Measurements from ENCODE around the gene AANAT. TPM values are rescaled to one million over a fixed set of nuclear protein-coding genes. Genes with fewer than 3 reads are reported as not detected.

Gene AANAT
- total RNA-seq, 1 experiment from 2014 or later, result not detected

DNA sequence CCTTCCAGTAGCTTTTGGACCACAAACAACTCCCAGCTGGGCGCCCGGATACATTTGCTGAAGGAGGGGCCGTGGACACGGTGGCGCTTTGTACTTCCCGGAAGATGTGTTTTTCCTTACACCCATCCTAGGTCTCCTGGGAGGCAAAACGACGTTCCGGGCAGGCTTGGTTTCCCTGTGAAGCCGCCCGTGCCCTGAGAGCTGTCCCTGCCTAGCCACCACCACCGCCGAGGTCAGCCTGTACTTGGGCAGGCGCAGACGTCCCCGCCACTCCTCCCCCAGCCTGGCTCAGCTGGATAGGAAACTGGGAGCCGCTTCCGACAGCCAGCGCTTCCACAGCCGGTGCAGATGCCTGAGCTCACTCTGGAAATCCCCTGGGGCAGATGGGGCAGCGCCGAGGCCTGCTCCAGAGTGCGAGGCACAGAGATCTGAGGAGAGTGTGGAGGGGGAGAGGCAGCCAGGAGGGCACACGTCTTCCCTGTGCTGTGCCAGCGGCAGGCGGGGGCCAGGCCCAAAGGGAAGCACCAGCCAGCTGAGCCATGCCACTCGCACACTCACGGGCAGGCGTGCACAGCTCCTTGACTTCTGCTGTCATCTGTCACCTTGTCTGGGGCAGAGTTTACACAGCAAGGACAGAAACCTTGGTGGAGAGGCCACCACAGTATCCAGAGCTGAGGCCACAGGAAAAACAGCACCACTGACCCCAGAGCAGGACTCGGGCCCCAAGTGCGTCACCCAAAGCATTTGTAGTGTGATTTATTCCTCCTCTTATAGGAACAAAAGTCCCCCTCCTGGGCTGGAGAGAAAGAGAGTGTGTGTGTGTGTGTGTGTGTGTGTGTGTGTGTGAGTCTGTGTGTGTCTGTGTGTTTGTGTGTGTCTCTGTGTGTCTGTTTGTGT is 30.8 kb downstream of the AANAT start:
- RAD21 ChIA-PET (ENCODE audit: low non-redundant PET in 1 of 2, low total read pairs in 2 of 2, uncharacterized antibody in 2 of 2, unreplicated experiment in 2 of 2), result no interaction called here
- H3K36me3 ChIP-seq (ENCODE audit: control insufficient read depth in 1 of 2, insufficient read depth in 2 of 2, low read length in 2 of 2), result no peaks in the 10 kb centered on the region; a peak in 1 of 4 replicates
- POLR2A ChIA-PET, result interaction anchor here (1.1 to 1.6 kb wide), 2 partner anchors 40 to 45 kb away, joined by 3 to 7 read pairs; no protein-coding TSS in a partner anchor
- DNase-seq (ENCODE audit: low read depth, low spot score), result no peak
- peak overlapping the region; percentile 97 for H3K4me2 ChIP-seq (ENCODE audit: low read length)
- no peak for ATAC-seq
- no peak overlapping the region for H3K4me3 ChIP-seq (replicated peaks in 1 of 2; ENCODE audit: low read depth in 1 of 2, low read length in 2 of 2)
- no peak overlapping the region for H2AFZ ChIP-seq (ENCODE audit: low read depth, low read length, poor library complexity, severe bottlenecking)
- H3K27ac ChIP-seq (ENCODE audit: low read depth, low read length), result peak overlapping the region; percentile 96; the same call in 1 of the 2 replicates
- no peaks in the 10 kb centered on the region for H3K27me3 ChIP-seq (ENCODE audit: insufficient read depth, low read length)
- TF ChIP-seq SIN3A (IDR thresholded peaks at IDR 0.05; ENCODE audit: low read depth), result no peak
- no peaks in the 10 kb centered on the region for H3K9me3 ChIP-seq (ENCODE audit: control insufficient read depth in 1 of 2, insufficient read depth in 1 of 2, low read depth in 1 of 2, low read length in 2 of 2)
- H3K9me2 ChIP-seq (ENCODE audit: insufficient read depth), result no peaks in the 10 kb centered on the region
- H4K20me1 ChIP-seq (ENCODE audit: insufficient read depth), result peaks cover 5% of the 10 kb centered on the region; the same call in 1 of the 2 replicates
- CTCF ChIA-PET, result interaction anchor here (1.3 to 2.2 kb wide), 3 partner anchors 25 to 132 kb away, joined by 3 to 12 read pairs (median 6); no protein-coding TSS in a partner anchor
- intact Hi-C loops (cut with micrococcal nuclease), result no loop called here
- BruUV-seq (replicated peaks), result no TSS peak
- H3K79me2 ChIP-seq (ENCODE audit: insufficient read depth, low read length), result peaks cover 56% of the 10 kb centered on the region
- no peak overlapping the region for H3K9ac ChIP-seq (ENCODE audit: low read length)
- peaks cover 32 to 43% of the 10 kb centered on the region in 2 experiments for H3K4me1 ChIP-seq (ENCODE audit: control insufficient read depth in 1 of 2, insufficient read depth in 2 of 2, low read length in 2 of 2)

DNA sequence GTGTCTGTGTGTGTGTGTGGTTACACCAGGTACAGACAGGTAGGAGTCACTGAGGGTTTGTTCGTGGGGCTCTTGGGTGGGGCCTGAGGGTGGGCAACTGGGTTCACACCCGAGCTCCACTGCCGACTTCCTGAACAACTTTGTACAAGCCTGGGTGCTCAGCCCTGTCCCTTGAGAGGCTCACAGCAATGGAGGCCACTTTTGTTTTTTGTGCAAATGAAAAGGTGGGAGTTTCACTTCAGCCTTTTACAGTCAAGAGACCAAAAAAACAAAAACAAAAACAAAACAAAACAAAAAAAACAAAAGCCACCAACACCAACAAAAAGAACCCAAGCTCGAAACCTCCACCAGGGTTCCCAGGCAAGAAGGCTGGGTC is 31.5 kb downstream of the AANAT start:
- peak overlapping the region; percentile 92 to 100 for H3K4me3 ChIP-seq (replicated peaks in 1 of 2; ENCODE audit: low read depth in 1 of 2, low read length in 2 of 2)
- H3K36me3 ChIP-seq (ENCODE audit: control insufficient read depth in 1 of 2, insufficient read depth in 2 of 2, low read length in 2 of 2), result no peaks in the 10 kb centered on the region; a peak in 1 of 4 replicates
- H3K9me3 ChIP-seq (ENCODE audit: control insufficient read depth in 1 of 2, insufficient read depth in 1 of 2, low read depth in 1 of 2, low read length in 2 of 2), result no peaks in the 10 kb centered on the region
- H4K20me1 ChIP-seq (ENCODE audit: insufficient read depth), result peaks cover 5% of the 10 kb centered on the region; the same call in 1 of the 2 replicates
- H3K79me2 ChIP-seq (ENCODE audit: insufficient read depth, low read length), result peaks cover 56% of the 10 kb centered on the region
- no peaks in the 10 kb centered on the region for H3K9me2 ChIP-seq (ENCODE audit: insufficient read depth)
- no peak overlapping the region for H2AFZ ChIP-seq (ENCODE audit: low read depth, low read length, poor library complexity, severe bottlenecking)
- ATAC-seq, result no peak
- ChIA-PET POLR2A (interaction anchor here (1.0 to 1.6 kb wide), 3 partner anchors 40 to 145 kb away, joined by 3 to 7 read pairs (median 3); partner anchors contain the start of gene PRPSAP1), RAD21 (ENCODE audit: low non-redundant PET in 1 of 2, low total read pairs in 2 of 2, uncharacterized antibody in 2 of 2, unreplicated experiment in 2 of 2) (no interaction called here), CTCF (interaction anchor here (1.3 to 2.2 kb wide), 3 partner anchors 24 to 133 kb away, joined by 3 to 12 read pairs (median 6); no protein-coding TSS in a partner anchor)
- H3K27ac ChIP-seq (ENCODE audit: low read depth, low read length), result peak overlapping the region; percentile 96
- no peak for DNase-seq (ENCODE audit: low read depth, low spot score)
- peaks cover 30 to 37% of the 10 kb centered on the region in 2 experiments for H3K4me1 ChIP-seq (ENCODE audit: control insufficient read depth in 1 of 2, insufficient read depth in 2 of 2, low read length in 2 of 2)
- intact Hi-C loops (cut with micrococcal nuclease), result no loop called here
- peak overlapping the region; percentile 82 for H3K9ac ChIP-seq (ENCODE audit: low read length)
- peak overlapping the region; percentile 97 for H3K4me2 ChIP-seq (ENCODE audit: low read length)
- no TSS peak for BruUV-seq (replicated peaks)
- TF ChIP-seq YY1 (IDR thresholded peaks at IDR 0.05; ENCODE audit: extremely low read depth, insufficient replicate concordance, low read depth, low read length) (no peak), EZH2 (IDR thresholded peaks at IDR 0.05) (no peak), CEBPB (IDR thresholded peaks at IDR 0.05; ENCODE audit: low read depth) (no peak), JUND (IDR thresholded peaks at IDR 0.05) (no peak), ELF1 (IDR thresholded peaks at IDR 0.05; ENCODE audit: borderline replicate concordance, low read depth) (no peak), CBX3 (IDR thresholded peaks at IDR 0.05; ENCODE audit: low read depth) (no peak), SIN3A (IDR thresholded peaks at IDR 0.05; ENCODE audit: low read depth) (no peak), ZFX (IDR thresholded peaks at IDR 0.05) (no peak)
- TF ChIP-seq, protein P1, sequence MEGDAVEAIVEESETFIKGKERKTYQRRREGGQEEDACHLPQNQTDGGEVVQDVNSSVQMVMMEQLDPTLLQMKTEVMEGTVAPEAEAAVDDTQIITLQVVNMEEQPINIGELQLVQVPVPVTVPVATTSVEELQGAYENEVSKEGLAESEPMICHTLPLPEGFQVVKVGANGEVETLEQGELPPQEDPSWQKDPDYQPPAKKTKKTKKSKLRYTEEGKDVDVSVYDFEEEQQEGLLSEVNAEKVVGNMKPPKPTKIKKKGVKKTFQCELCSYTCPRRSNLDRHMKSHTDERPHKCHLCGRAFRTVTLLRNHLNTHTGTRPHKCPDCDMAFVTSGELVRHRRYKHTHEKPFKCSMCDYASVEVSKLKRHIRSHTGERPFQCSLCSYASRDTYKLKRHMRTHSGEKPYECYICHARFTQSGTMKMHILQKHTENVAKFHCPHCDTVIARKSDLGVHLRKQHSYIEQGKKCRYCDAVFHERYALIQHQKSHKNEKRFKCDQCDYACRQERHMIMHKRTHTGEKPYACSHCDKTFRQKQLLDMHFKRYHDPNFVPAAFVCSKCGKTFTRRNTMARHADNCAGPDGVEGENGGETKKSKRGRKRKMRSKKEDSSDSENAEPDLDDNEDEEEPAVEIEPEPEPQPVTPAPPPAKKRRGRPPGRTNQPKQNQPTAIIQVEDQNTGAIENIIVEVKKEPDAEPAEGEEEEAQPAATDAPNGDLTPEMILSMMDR (IDR thresholded peaks at IDR 0.05 in 2 of 3, conservative IDR thresholded peaks at IDR 0.05 in 1 of 3; ENCODE audit: borderline replicate concordance in 1 of 3, insufficient read depth in 1 of 3, low read depth in 2 of 3, low read length in 2 of 3), result no peak
- H3K27me3 ChIP-seq (ENCODE audit: insufficient read depth, low read length), result no peaks in the 10 kb centered on the region
